ENCODE results near the gene NMBR.
"Not testable (repeated sequence)": the region's sequence is repeated elsewhere in the genome, so short reads cannot be mapped to it uniquely, and the experiment has no call there.

NMBR gene

GRCh38 chr6:142155895-142156757 is 9.2 kb upstream of the NMBR start:
- Histone ChIP-seq H3K36me3 (ENCODE audit: control insufficient read depth in 2 of 2, insufficient read depth in 2 of 2, low read length in 2 of 2) (no peaks in the 10 kb centered on the region), H3K4me3 (ENCODE audit: low read length in 2 of 2) (no peak overlapping the region), H3K27ac (ENCODE audit: low read depth in 2 of 2, low read length in 2 of 2) (no peak overlapping the region), H3K27me3 (ENCODE audit: control insufficient read depth in 2 of 2, insufficient read depth in 2 of 2, low read length in 2 of 2) (no peaks in the 10 kb centered on the region), H3K4me1 (ENCODE audit: control insufficient read depth in 2 of 2, insufficient read depth in 2 of 2, low read length in 2 of 2) (no peaks in the 10 kb centered on the region), H3K9ac (ENCODE audit: low read depth in 1 of 2, low read length in 2 of 2) (no peak overlapping the region), H3K9me3 (ENCODE audit: control insufficient read depth in 2 of 2, low read length in 2 of 2) (no peaks in the 10 kb centered on the region)

GRCh38 chr6:142155091-142155490 is 8.2 kb upstream of the NMBR start:
- Histone ChIP-seq H3K4me1 (ENCODE audit: control insufficient read depth in 2 of 2, insufficient read depth in 2 of 2, low read length in 2 of 2) (no peaks in the 10 kb centered on the region), H3K9me3 (ENCODE audit: control insufficient read depth in 2 of 2, low read length in 2 of 2) (no peaks in the 10 kb centered on the region), H3K36me3 (ENCODE audit: control insufficient read depth in 2 of 2, insufficient read depth in 2 of 2, low read length in 2 of 2) (no peaks in the 10 kb centered on the region), H3K27ac (ENCODE audit: low read depth in 2 of 2, low read length in 2 of 2) (no peak overlapping the region), H3K4me3 (ENCODE audit: low read length in 2 of 2) (no peak overlapping the region), H3K9ac (ENCODE audit: low read depth in 1 of 2, low read length in 2 of 2) (no peak overlapping the region), H3K27me3 (ENCODE audit: control insufficient read depth in 2 of 2, insufficient read depth in 2 of 2, low read length in 2 of 2) (no peaks in the 10 kb centered on the region)

DNA sequence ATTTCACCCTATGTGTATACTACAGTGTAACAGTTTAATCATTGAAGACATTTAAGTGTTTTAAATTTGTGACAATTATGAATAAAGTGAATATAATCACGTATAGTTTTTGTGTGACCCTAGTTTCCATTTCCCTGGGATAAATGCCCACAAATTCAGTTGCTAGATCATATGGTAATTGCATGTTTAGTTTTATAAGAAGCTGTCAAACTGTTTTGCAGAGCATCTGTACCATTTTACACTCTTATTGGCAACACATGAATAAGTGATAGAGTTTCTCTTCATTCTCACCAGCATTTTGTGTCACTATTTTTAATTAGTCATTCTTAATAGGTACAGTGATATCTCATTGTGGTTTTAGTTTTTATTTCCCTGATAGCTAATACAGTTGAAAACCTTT is 7.4 kb upstream of the NMBR start:
- no peaks in the 10 kb centered on the region for H3K9me3 ChIP-seq (ENCODE audit: control insufficient read depth in 2 of 2, low read length in 2 of 2)
- no peaks in the 10 kb centered on the region for H3K36me3 ChIP-seq (ENCODE audit: control insufficient read depth in 2 of 2, insufficient read depth in 2 of 2, low read length in 2 of 2)
- no peak overlapping the region for H3K4me3 ChIP-seq (ENCODE audit: low read length in 2 of 2)
- H3K27ac ChIP-seq (ENCODE audit: low read depth in 2 of 2, low read length in 2 of 2), result no peak overlapping the region
- H3K9ac ChIP-seq (ENCODE audit: low read depth in 1 of 2, low read length in 2 of 2), result no peak overlapping the region
- no peaks in the 10 kb centered on the region for H3K27me3 ChIP-seq (ENCODE audit: control insufficient read depth in 2 of 2, insufficient read depth in 2 of 2, low read length in 2 of 2)
- no peaks in the 10 kb centered on the region for H3K4me1 ChIP-seq (ENCODE audit: control insufficient read depth in 2 of 2, insufficient read depth in 2 of 2, low read length in 2 of 2)

- Histone ChIP-seq H3K27me3 (ENCODE audit: control insufficient read depth in 2 of 2, insufficient read depth in 2 of 2, low read length in 2 of 2) (no peaks in the 10 kb centered on the region), H3K36me3 (ENCODE audit: control insufficient read depth in 2 of 2, insufficient read depth in 2 of 2, low read length in 2 of 2) (no peaks in the 10 kb centered on the region), H3K4me1 (ENCODE audit: control insufficient read depth in 2 of 2, insufficient read depth in 2 of 2, low read length in 2 of 2) (peaks cover under 1 to 5% of the 10 kb centered on the region in 2 donors), H3K9ac (ENCODE audit: low read depth in 1 of 2, low read length in 2 of 2) (no peak overlapping the region), H3K9me3 (ENCODE audit: control insufficient read depth in 2 of 2, low read length in 2 of 2) (no peaks in the 10 kb centered on the region), H3K27ac (ENCODE audit: low read depth in 2 of 2, low read length in 2 of 2) (no peak overlapping the region), H3K4me3 (ENCODE audit: low read length in 2 of 2) (no peak overlapping the region)
These were observed 6.3 kb upstream of the NMBR start for GRCh38 chr6:142153196-142153595.

GRCh38 chr6:142152746-142153145 is 5.8 kb upstream of the NMBR start:
- Histone ChIP-seq H3K4me1 (ENCODE audit: control insufficient read depth in 2 of 2, insufficient read depth in 2 of 2, low read length in 2 of 2) (peaks cover 3 to 8% of the 10 kb centered on the region in 2 donors), H3K9ac (ENCODE audit: low read depth in 1 of 2, low read length in 2 of 2) (no peak overlapping the region), H3K36me3 (ENCODE audit: control insufficient read depth in 2 of 2, insufficient read depth in 2 of 2, low read length in 2 of 2) (no peaks in the 10 kb centered on the region), H3K27ac (ENCODE audit: low read depth in 2 of 2, low read length in 2 of 2) (no peak overlapping the region), H3K27me3 (ENCODE audit: control insufficient read depth in 2 of 2, insufficient read depth in 2 of 2, low read length in 2 of 2) (no peaks in the 10 kb centered on the region), H3K9me3 (ENCODE audit: control insufficient read depth in 2 of 2, low read length in 2 of 2) (no peaks in the 10 kb centered on the region), H3K4me3 (ENCODE audit: low read length in 2 of 2) (no peak overlapping the region)

DNA sequence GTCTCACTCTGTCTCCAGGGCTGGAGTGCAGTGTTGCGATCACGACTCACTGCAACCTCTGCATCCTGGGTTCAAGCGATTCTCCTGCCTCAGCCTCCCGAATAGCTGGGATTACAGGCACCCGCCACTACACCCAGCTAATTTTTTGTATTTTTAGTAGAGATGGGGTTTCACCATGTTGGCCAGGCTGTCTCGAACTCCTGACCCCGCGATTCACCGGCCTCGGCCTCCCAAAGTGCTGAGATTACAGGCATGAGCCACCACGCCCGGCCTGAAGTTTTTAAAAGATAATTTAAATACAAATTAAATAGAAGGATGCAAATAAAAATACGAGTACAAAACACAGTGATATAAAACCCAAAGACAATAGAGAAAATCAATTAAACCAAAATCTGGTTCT is 5.4 kb downstream of the NMBR start:
- H3K9me3 ChIP-seq (ENCODE audit: control insufficient read depth in 2 of 2, low read length in 2 of 2); H3K27me3 ChIP-seq (ENCODE audit: control insufficient read depth in 2 of 2, insufficient read depth in 2 of 2, low read length in 2 of 2); H3K4me1 ChIP-seq (ENCODE audit: control insufficient read depth in 2 of 2, insufficient read depth in 2 of 2, low read length in 2 of 2); H3K4me3 ChIP-seq (ENCODE audit: low read length in 2 of 2); H3K9ac ChIP-seq (ENCODE audit: low read depth in 1 of 2, low read length in 2 of 2); H3K36me3 ChIP-seq (ENCODE audit: control insufficient read depth in 2 of 2, insufficient read depth in 2 of 2, low read length in 2 of 2); H3K27ac ChIP-seq (ENCODE audit: low read depth in 2 of 2, low read length in 2 of 2): not testable (repeated sequence)

GRCh38 chr6:142138876-142139275 is 8.0 kb downstream of the NMBR start:
- peaks cover 0 to 3% of the 10 kb centered on the region in 2 donors for H3K27me3 ChIP-seq (ENCODE audit: control insufficient read depth in 2 of 2, insufficient read depth in 2 of 2, low read length in 2 of 2)
- H3K4me1 ChIP-seq (ENCODE audit: control insufficient read depth in 2 of 2, insufficient read depth in 2 of 2, low read length in 2 of 2), result no peaks in the 10 kb centered on the region
- no peak overlapping the region for H3K9ac ChIP-seq (ENCODE audit: low read depth in 1 of 2, low read length in 2 of 2)
- no peak overlapping the region for H3K4me3 ChIP-seq (ENCODE audit: low read length in 2 of 2)
- no peaks in the 10 kb centered on the region for H3K36me3 ChIP-seq (ENCODE audit: control insufficient read depth in 2 of 2, insufficient read depth in 2 of 2, low read length in 2 of 2)
- H3K27ac ChIP-seq (ENCODE audit: low read depth in 2 of 2, low read length in 2 of 2), result no peak overlapping the region
- no peaks in the 10 kb centered on the region for H3K9me3 ChIP-seq (ENCODE audit: control insufficient read depth in 2 of 2, low read length in 2 of 2)

- no peaks in the 10 kb centered on the region for H3K4me1 ChIP-seq (ENCODE audit: control insufficient read depth in 2 of 2, insufficient read depth in 2 of 2, low read length in 2 of 2)
- no peaks in the 10 kb centered on the region for H3K36me3 ChIP-seq (ENCODE audit: control insufficient read depth in 2 of 2, insufficient read depth in 2 of 2, low read length in 2 of 2)
- no peak within 1 kb of the TSS for H3K27ac ChIP-seq (ENCODE audit: low read depth in 2 of 2, low read length in 2 of 2)
- peaks cover 0 to 3% of the 10 kb centered on the region in 2 donors for H3K27me3 ChIP-seq (ENCODE audit: control insufficient read depth in 2 of 2, insufficient read depth in 2 of 2, low read length in 2 of 2)
- no peak within 1 kb of the TSS for H3K9ac ChIP-seq (ENCODE audit: low read depth in 1 of 2, low read length in 2 of 2)
- H3K9me3 ChIP-seq (ENCODE audit: control insufficient read depth in 2 of 2, low read length in 2 of 2), result no peaks in the 10 kb centered on the region
- H3K4me3 ChIP-seq (ENCODE audit: low read length in 2 of 2), result no peak within 1 kb of the TSS
These were observed 14.3 kb downstream of the NMBR start, which contains the start of gene GJE1 for GRCh38 chr6:142132625-142133024. Gene GJE1 (plus strand): TSS chr6:142132925. CDS start chr6:142133159, 234 bp downstream.

GRCh38 chr6:142130814-142131213 is 16.1 kb downstream of the NMBR start:
- Histone ChIP-seq H3K4me1 (ENCODE audit: control insufficient read depth in 2 of 2, insufficient read depth in 2 of 2, low read length in 2 of 2) (no peaks in the 10 kb centered on the region), H3K4me3 (ENCODE audit: low read length in 2 of 2) (no peak overlapping the region), H3K9me3 (ENCODE audit: control insufficient read depth in 2 of 2, low read length in 2 of 2) (no peaks in the 10 kb centered on the region)

GRCh38 chr6:142121342-142121741 is 25.6 kb downstream of the NMBR start:
- H3K36me3 ChIP-seq (ENCODE audit: control insufficient read depth in 2 of 2, insufficient read depth in 2 of 2, low read length in 2 of 2), result no peaks in the 10 kb centered on the region
- H3K9ac ChIP-seq (ENCODE audit: low read depth in 1 of 2, low read length in 2 of 2), result no peak overlapping the region
- H3K27me3 ChIP-seq (ENCODE audit: control insufficient read depth in 2 of 2, insufficient read depth in 2 of 2, low read length in 2 of 2), result no peaks in the 10 kb centered on the region
- H3K4me3 ChIP-seq (ENCODE audit: low read length in 2 of 2), result no peak overlapping the region
- H3K9me3 ChIP-seq (ENCODE audit: control insufficient read depth in 2 of 2, low read length in 2 of 2), result no peaks in the 10 kb centered on the region
- no peak overlapping the region for H3K27ac ChIP-seq (ENCODE audit: low read depth in 2 of 2, low read length in 2 of 2)
- H3K4me1 ChIP-seq (ENCODE audit: control insufficient read depth in 2 of 2, insufficient read depth in 2 of 2, low read length in 2 of 2), result no peaks in the 10 kb centered on the region

More at GRCh38 chr6:142130814-142131213, 16.1 kb downstream of the NMBR start:
- Histone ChIP-seq H3K9ac (ENCODE audit: low read depth in 1 of 2, low read length in 2 of 2) (no peak overlapping the region), H3K27ac (ENCODE audit: low read depth in 2 of 2, low read length in 2 of 2) (no peak overlapping the region), H3K27me3 (ENCODE audit: control insufficient read depth in 2 of 2, insufficient read depth in 2 of 2, low read length in 2 of 2) (peaks cover 0 to 3% of the 10 kb centered on the region in 2 donors), H3K36me3 (ENCODE audit: control insufficient read depth in 2 of 2, insufficient read depth in 2 of 2, low read length in 2 of 2) (no peaks in the 10 kb centered on the region)

All from mucosa of rectum (tissue), 2 donors.